Fibroblast of lung (primary cell): ENCODE data around the gene MPZL3. TPM values are rescaled to one million over a fixed set of nuclear protein-coding genes. Genes with fewer than 3 reads are reported as not detected.

ENCODE experiments used
- DNase-seq, 2 donors: peaks; one replicate each; pipeline versions ENCODE4 v3.0.0 to v3.0.0-alpha.2; 2010; ENCODE audit warnings: low read depth in 2 of 2
- H2AFZ ChIP-seq: 2 replicates; pipeline ENCODE4 v1.5.1; 2012; ENCODE audit warnings: low read length, control low read depth, inconsistent platforms
- H3K27ac ChIP-seq: 2 replicates; pipeline ENCODE4 v1.5.1; 2011; ENCODE audit warnings: low read length, control low read depth; ENCODE audit not compliant: insufficient read depth
- H3K27me3 ChIP-seq: 2 replicates; pipeline ENCODE4 v1.5.1; 2011; ENCODE audit warnings: mild to moderate bottlenecking, low read length; ENCODE audit not compliant: control insufficient read depth, insufficient read depth
- H3K36me3 ChIP-seq: 2 replicates; pipeline ENCODE4 v1.5.1; 2011; ENCODE audit warnings: low read length; ENCODE audit not compliant: control insufficient read depth, insufficient read depth
- H3K4me1 ChIP-seq: 2 replicates; pipeline ENCODE4 v1.5.1; 2011; ENCODE audit warnings: low read length; ENCODE audit not compliant: control insufficient read depth, insufficient read depth; ENCODE audit errors: extremely low read depth
- H3K4me2 ChIP-seq: 2 replicates; pipeline ENCODE4 v1.5.1; 2011; ENCODE audit warnings: low read length, control low read depth; ENCODE audit not compliant: insufficient read depth; ENCODE audit errors: extremely low read depth
- H3K4me3 ChIP-seq, 4 experiments: fragments of 200-600 bp in 1 of 4; sonication (generic) in 1 of 4; replicated peaks in 1 of 4; 2 replicates each; pipeline ENCODE4 v1.5.1; 2011 to 2016; ENCODE audit warnings: low read length in 4 of 4, low read depth in 3 of 4, mild to moderate bottlenecking in 3 of 4, control low read depth in 2 of 4, inconsistent platforms in 1 of 4, mixed read lengths in 1 of 4; ENCODE audit not compliant: insufficient read depth in 1 of 4; ENCODE audit errors: control extremely low read depth in 1 of 4
- H3K79me2 ChIP-seq: 2 replicates; pipeline ENCODE4 v1.5.1; 2012; ENCODE audit warnings: mild to moderate bottlenecking, low read length, inconsistent platforms; ENCODE audit not compliant: control insufficient read depth, insufficient read depth
- H3K9ac ChIP-seq: 2 replicates; pipeline ENCODE4 v1.5.1; 2011; ENCODE audit warnings: mild to moderate bottlenecking, low read length, control low read depth; ENCODE audit not compliant: insufficient read depth
- H3K9me3 ChIP-seq: 2 replicates; pipeline ENCODE4 v1.5.1; 2012; ENCODE audit warnings: low read depth, low read length; ENCODE audit not compliant: control insufficient read depth, insufficient read depth
- H4K20me1 ChIP-seq: 2 replicates; pipeline ENCODE4 v1.5.1; 2011; ENCODE audit warnings: low read length; ENCODE audit not compliant: control insufficient read depth, insufficient read depth; ENCODE audit errors: extremely low read depth
- EZH2 ChIP-seq: IDR thresholded peaks from 2 replicates; pipeline ENCODE4 v1.5.1; 2012; ENCODE audit warnings: low read length, control low read depth, mild to moderate bottlenecking; ENCODE audit errors: missing control alignments
- polyA plus RNA-seq, 2 donors: library from polyadenylated mRNA; depleted of rRNA in 1 of 2; stranded (reverse) in 1 of 2; unstranded in 1 of 2; fragments of >200 nt; gene quantifications; 2 replicates each; pipeline ENCODE4 v1.2.1, GENCODE V29; 2011 to 2012; ENCODE audit warnings: missing spikeins in 1 of 2
- total RNA-seq: library from RNA; depleted of rRNA; stranded (reverse); fragments of >200 nt; gene quantifications from 2 replicates; pipeline ENCODE4 v1.2.1, GENCODE V29; 2014
- TF ChIP-seq, protein P1 (sequence below), 2 donors: IDR thresholded peaks in 1 of 2; conservative IDR thresholded peaks in 1 of 2; 1 replicate in 1 of 2; 2 replicates in 1 of 2; pipeline ENCODE4 v1.5.1; 2011 to 2012; ENCODE audit warnings: low read length in 2 of 2, control low read depth in 1 of 2, inconsistent platforms in 1 of 2, low read depth in 1 of 2, mild to moderate bottlenecking in 1 of 2

The MPZL3 gene
- total and polyA plus RNA-seq, 2 donors (not counting 1 experiment from before 2014, with no cell fraction given) = 0.33 to 0.44 TPM

GRCh38 chr11:118213201-118213600, 39.0 kb downstream of the MPZL3 start:
- Histone ChIP-seq H4K20me1 (no peaks in the 10 kb centered on the region), H3K4me1 (no peaks in the 10 kb centered on the region), H3K9ac (no peak overlapping the region), H3K36me3 (no peaks in the 10 kb centered on the region), H3K4me2 (no peak overlapping the region), H3K4me3 (no peak overlapping the region), H3K79me2 (no peaks in the 10 kb centered on the region), H3K27ac (no peak overlapping the region), H2AFZ (no peak overlapping the region), H3K9me3 (no peaks in the 10 kb centered on the region), H3K27me3 (peaks cover 9% of the 10 kb centered on the region)
- no peak for DNase-seq
- TF ChIP-seq, protein P1, sequence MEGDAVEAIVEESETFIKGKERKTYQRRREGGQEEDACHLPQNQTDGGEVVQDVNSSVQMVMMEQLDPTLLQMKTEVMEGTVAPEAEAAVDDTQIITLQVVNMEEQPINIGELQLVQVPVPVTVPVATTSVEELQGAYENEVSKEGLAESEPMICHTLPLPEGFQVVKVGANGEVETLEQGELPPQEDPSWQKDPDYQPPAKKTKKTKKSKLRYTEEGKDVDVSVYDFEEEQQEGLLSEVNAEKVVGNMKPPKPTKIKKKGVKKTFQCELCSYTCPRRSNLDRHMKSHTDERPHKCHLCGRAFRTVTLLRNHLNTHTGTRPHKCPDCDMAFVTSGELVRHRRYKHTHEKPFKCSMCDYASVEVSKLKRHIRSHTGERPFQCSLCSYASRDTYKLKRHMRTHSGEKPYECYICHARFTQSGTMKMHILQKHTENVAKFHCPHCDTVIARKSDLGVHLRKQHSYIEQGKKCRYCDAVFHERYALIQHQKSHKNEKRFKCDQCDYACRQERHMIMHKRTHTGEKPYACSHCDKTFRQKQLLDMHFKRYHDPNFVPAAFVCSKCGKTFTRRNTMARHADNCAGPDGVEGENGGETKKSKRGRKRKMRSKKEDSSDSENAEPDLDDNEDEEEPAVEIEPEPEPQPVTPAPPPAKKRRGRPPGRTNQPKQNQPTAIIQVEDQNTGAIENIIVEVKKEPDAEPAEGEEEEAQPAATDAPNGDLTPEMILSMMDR (conservative IDR thresholded peaks at IDR 0.05 in 1 of 2, IDR thresholded peaks at IDR 0.05 in 1 of 2; ENCODE audit: low read depth in 1 of 2, low read length in 2 of 2) = no peak
- TF ChIP-seq EZH2 = no peak

GRCh38 chr11:118212781-118213191, 39.4 kb downstream of the MPZL3 start:
- Histone ChIP-seq H3K27me3 (peaks cover 9% of the 10 kb centered on the region), H3K36me3 (no peaks in the 10 kb centered on the region), H3K4me2 (no peak overlapping the region), H3K79me2 (no peaks in the 10 kb centered on the region), H3K27ac (no peak overlapping the region), H3K9ac (no peak overlapping the region), H2AFZ (no peak overlapping the region), H3K4me3 (no peak overlapping the region), H4K20me1 (no peaks in the 10 kb centered on the region), H3K9me3 (no peaks in the 10 kb centered on the region), H3K4me1 (no peaks in the 10 kb centered on the region)
- DNase-seq = no peak
- TF ChIP-seq, protein P1 (conservative IDR thresholded peaks at IDR 0.05 in 1 of 2, IDR thresholded peaks at IDR 0.05 in 1 of 2; ENCODE audit: low read depth in 1 of 2, low read length in 2 of 2) = no peak
- no peak for TF ChIP-seq EZH2

DNA sequence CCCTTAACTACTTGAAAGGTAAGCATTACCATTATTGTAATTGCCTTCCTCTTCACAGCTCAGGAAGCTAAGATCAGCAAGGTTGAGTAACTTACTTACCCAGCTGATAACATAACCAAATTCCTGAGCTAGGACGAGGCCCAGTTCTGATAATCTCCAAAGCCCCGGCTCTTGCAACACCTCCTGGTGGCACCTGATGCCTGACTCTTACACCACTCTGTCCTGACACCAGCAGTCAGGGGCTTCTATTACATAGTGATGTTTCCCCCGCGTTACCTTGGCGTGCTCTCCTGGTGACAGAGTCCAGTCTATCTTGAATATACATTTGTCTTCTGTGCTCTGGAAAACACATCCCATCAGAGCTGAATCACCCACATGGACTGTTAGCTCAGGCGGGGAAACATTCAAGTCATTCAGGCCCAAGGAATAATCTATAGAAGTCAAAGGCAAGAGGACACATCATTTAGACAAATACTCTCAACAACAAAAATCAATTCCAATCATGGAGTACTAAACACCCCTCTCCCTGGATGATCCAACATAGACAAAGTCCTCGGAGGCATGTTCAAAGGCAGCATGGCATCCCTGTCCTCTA, 39.9 kb downstream of the MPZL3 start:
- no peak overlapping the region for H2AFZ ChIP-seq
- H4K20me1 ChIP-seq = no peaks in the 10 kb centered on the region
- DNase-seq = no peak
- no peak overlapping the region for H3K4me2 ChIP-seq
- no peaks in the 10 kb centered on the region for H3K79me2 ChIP-seq
- no peak overlapping the region for H3K27ac ChIP-seq
- TF ChIP-seq, protein P1 (conservative IDR thresholded peaks at IDR 0.05 in 1 of 2, IDR thresholded peaks at IDR 0.05 in 1 of 2; ENCODE audit: low read depth in 1 of 2, low read length in 2 of 2) = no peak
- TF ChIP-seq EZH2 = no peak
- H3K36me3 ChIP-seq = no peaks in the 10 kb centered on the region
- H3K9ac ChIP-seq = no peak overlapping the region
- H3K4me1 ChIP-seq = no peaks in the 10 kb centered on the region
- no peaks in the 10 kb centered on the region for H3K9me3 ChIP-seq
- peaks cover 9% of the 10 kb centered on the region for H3K27me3 ChIP-seq
- no peak overlapping the region for H3K4me3 ChIP-seq
